GM12873 (cell line): Measurements from ENCODE around the gene GNAO1.

Experiments used
- CTCF ChIP-seq: IDR thresholded peaks from 2 replicates; pipeline ENCODE4 v1.5.1; 2012; ENCODE audit warnings: low read depth, mild to moderate bottlenecking, moderate library complexity, low read length, control low read depth; ENCODE audit not compliant: insufficient read depth; ENCODE audit errors: missing control alignments

GNAO1 gene

GRCh38 chr16:56279914-56280313 is 88.6 kb downstream of the GNAO1 start:
- no peak for TF ChIP-seq CTCF

- peak; percentile 55 for TF ChIP-seq CTCF
Observed at GRCh38 chr16:56281249-56281805, 90.0 kb downstream of the GNAO1 start.

- TF ChIP-seq CTCF: no peak
Observed at GRCh38 chr16:56282451-56282850, 91.2 kb downstream of the GNAO1 start.

GRCh38 chr16:56284521-56284920 is 93.2 kb downstream of the GNAO1 start:
- TF ChIP-seq CTCF: no peak

GRCh38 chr16:56286809-56287208 is 95.5 kb downstream of the GNAO1 start:
- no peak for TF ChIP-seq CTCF

GRCh38 chr16:56288019-56288418 is 96.7 kb downstream of the GNAO1 start:
- no peak for TF ChIP-seq CTCF

GRCh38 chr16:56289416-56289815 is 98.1 kb downstream of the GNAO1 start:
- no peak for TF ChIP-seq CTCF
